ENCODE measurements around the gene AGBL1. TPM values are rescaled to one million over a fixed set of nuclear protein-coding genes. Genes with fewer than 3 reads are reported as not detected.

Gene AGBL1
- total RNA-seq, 1 experiment from 2014 or later = not detected

DNA sequence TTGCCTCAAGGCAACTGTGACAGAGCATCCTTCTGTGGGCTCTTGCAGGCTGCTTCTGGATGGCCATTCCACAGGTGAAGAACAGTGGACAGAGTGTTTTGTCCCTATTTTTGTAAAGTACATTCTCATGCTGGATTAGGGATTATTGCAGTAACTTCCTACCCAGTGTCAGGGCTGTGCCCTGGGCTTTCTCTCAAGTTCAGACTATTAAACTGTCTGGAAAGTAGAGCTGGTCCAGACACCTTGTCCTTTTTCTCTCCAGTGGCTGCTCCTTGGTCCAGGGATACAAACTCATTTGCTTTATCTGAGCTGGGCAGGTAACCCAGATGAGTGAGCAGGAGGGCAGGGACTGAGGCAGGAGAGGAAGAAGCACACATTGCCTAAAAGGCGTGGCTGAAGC is 37.4 kb upstream of the AGBL1 start:
- Histone ChIP-seq H3K4me1 (replicated peaks; ENCODE audit: insufficient read depth) (no peaks in the 10 kb centered on the region), H3K79me2 (ENCODE audit: low read depth) (no peaks in the 10 kb centered on the region), H3K27me3 (ENCODE audit: insufficient read depth, low read depth) (0 out of 2 replicates have a peak, but pooled peaks cover 11% of the 10 kb centered on the region), H3K4me3 (no peak overlapping the region), H3K36me3 (ENCODE audit: low read depth) (no peaks in the 10 kb centered on the region), H3K27ac (no peak overlapping the region), H3K9me3 (ENCODE audit: insufficient read depth, low read depth) (no peaks in the 10 kb centered on the region), H3F3A (ENCODE audit: insufficient read depth, low read depth) (no peaks in the 10 kb centered on the region), H3K9me2 (ENCODE audit: insufficient read depth) (no peaks in the 10 kb centered on the region), H2AFZ (no peak overlapping the region), H3K4me2 (no peak overlapping the region), H4K20me1 (ENCODE audit: insufficient read depth) (no peaks in the 10 kb centered on the region)
- TF ChIP-seq, protein P1, sequence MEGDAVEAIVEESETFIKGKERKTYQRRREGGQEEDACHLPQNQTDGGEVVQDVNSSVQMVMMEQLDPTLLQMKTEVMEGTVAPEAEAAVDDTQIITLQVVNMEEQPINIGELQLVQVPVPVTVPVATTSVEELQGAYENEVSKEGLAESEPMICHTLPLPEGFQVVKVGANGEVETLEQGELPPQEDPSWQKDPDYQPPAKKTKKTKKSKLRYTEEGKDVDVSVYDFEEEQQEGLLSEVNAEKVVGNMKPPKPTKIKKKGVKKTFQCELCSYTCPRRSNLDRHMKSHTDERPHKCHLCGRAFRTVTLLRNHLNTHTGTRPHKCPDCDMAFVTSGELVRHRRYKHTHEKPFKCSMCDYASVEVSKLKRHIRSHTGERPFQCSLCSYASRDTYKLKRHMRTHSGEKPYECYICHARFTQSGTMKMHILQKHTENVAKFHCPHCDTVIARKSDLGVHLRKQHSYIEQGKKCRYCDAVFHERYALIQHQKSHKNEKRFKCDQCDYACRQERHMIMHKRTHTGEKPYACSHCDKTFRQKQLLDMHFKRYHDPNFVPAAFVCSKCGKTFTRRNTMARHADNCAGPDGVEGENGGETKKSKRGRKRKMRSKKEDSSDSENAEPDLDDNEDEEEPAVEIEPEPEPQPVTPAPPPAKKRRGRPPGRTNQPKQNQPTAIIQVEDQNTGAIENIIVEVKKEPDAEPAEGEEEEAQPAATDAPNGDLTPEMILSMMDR (conservative IDR thresholded peaks at IDR 0.05) = no peak
- no peak for TF ChIP-seq EZH2 (IDR thresholded peaks at IDR 0.05; ENCODE audit: low read depth)
- ChIA-PET POLR2A (ENCODE audit: unreplicated experiment) (no interaction called here), CTCF (no interaction called here)
- no TSS peak for BruUV-seq (replicated peaks)
- intact Hi-C loops (cut with micrococcal nuclease; ENCODE audit: unreplicated experiment) = no loop called here
- no peak for DNase-seq

DNA sequence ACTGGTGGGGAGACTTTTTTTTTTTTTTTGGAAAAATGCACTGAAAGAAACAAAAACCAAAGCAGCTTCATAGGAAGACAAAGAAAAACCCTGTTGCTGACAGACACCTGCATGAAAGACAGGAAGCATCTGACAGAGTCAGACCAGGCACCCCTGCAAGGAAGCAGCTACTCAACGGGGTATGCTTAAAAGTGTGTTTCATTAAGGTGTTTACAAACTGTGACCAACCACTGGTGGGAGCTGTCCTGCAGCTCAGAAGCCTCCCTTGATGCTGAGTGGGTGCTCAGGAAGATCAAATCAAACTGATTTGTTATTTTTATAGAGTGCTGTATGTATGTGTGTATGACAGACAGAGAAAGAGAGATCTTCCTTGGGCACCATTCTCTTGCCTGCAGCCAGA is 34.7 kb upstream of the AGBL1 start:
- Histone ChIP-seq H3F3A (ENCODE audit: insufficient read depth, low read depth) (no peaks in the 10 kb centered on the region), H3K9me2 (ENCODE audit: insufficient read depth) (no peaks in the 10 kb centered on the region), H4K20me1 (ENCODE audit: insufficient read depth) (no peaks in the 10 kb centered on the region), H3K9me3 (ENCODE audit: insufficient read depth, low read depth) (no peaks in the 10 kb centered on the region), H3K4me3 (no peak overlapping the region), H3K4me1 (replicated peaks; ENCODE audit: insufficient read depth) (no peaks in the 10 kb centered on the region), H3K27me3 (ENCODE audit: insufficient read depth, low read depth) (peaks cover 23% of the 10 kb centered on the region), H3K79me2 (ENCODE audit: low read depth) (no peaks in the 10 kb centered on the region), H3K36me3 (ENCODE audit: low read depth) (no peaks in the 10 kb centered on the region), H2AFZ (no peak overlapping the region), H3K4me2 (no peak overlapping the region), H3K27ac (no peak overlapping the region)
- TF ChIP-seq, protein P1 (conservative IDR thresholded peaks at IDR 0.05) = no peak
- no peak for TF ChIP-seq EZH2 (IDR thresholded peaks at IDR 0.05; ENCODE audit: low read depth)
- intact Hi-C loops (cut with micrococcal nuclease; ENCODE audit: unreplicated experiment) = no loop called here
- CTCF ChIA-PET = no interaction called here
- BruUV-seq (replicated peaks) = no TSS peak
- no peak for DNase-seq
- POLR2A ChIA-PET (ENCODE audit: unreplicated experiment) = no interaction called here

DNA sequence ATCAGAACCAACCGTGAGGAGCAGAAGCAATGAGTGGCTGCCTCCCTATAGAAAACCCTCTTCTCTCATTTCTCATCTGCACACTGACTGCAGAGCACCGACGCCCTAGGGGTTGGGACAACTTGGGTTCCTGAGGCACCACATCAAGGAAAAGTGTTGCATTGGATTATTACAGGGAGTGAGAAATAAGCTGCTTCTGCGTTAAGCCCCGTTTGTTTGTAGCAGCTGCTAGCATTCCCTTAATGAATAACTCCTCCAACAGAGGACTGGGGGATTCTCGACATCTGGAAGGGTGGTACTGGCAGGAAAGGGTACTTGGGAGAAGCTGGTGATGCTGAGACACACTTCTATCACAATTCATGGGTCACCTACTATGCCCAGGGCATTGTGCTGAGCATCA is 25.3 kb upstream of the AGBL1 start:
- no peak for DNase-seq
- peaks cover 24% of the 10 kb centered on the region for H3K27me3 ChIP-seq (ENCODE audit: insufficient read depth, low read depth)
- no peak overlapping the region for H3K4me3 ChIP-seq
- no peaks in the 10 kb centered on the region for H4K20me1 ChIP-seq (ENCODE audit: insufficient read depth)
- intact Hi-C loops (cut with micrococcal nuclease; ENCODE audit: unreplicated experiment) = no loop called here
- no TSS peak for BruUV-seq (replicated peaks)
- POLR2A ChIA-PET (ENCODE audit: unreplicated experiment) = no interaction called here
- no peak overlapping the region for H3K4me2 ChIP-seq
- no peaks in the 10 kb centered on the region for H3K4me1 ChIP-seq (replicated peaks; ENCODE audit: insufficient read depth)
- no peaks in the 10 kb centered on the region for H3K36me3 ChIP-seq (ENCODE audit: low read depth)
- H3K9me2 ChIP-seq (ENCODE audit: insufficient read depth) = no peaks in the 10 kb centered on the region
- H3K9me3 ChIP-seq (ENCODE audit: insufficient read depth, low read depth) = no peaks in the 10 kb centered on the region
- H3K27ac ChIP-seq = no peak overlapping the region
- H3K79me2 ChIP-seq (ENCODE audit: low read depth) = no peaks in the 10 kb centered on the region
- no peak overlapping the region for H2AFZ ChIP-seq
- TF ChIP-seq, protein P1 (conservative IDR thresholded peaks at IDR 0.05) = no peak
- TF ChIP-seq EZH2 (IDR thresholded peaks at IDR 0.05; ENCODE audit: low read depth) = no peak
- no peaks in the 10 kb centered on the region for H3F3A ChIP-seq (ENCODE audit: insufficient read depth, low read depth)
- CTCF ChIA-PET = no interaction called here

All from PC-9 (cell line).